HEK293 (cell line): ENCODE results near the gene RBM19.

Source experiments
- BCL11B ChIP-seq: fragments of 450-650 bp; formaldehyde crosslinking; IDR thresholded peaks from 2 replicates; pipeline ENCODE4 v1.5.1; 2016; ENCODE audit warnings: low read depth, missing biosample characterization, missing genetic modification characterization
- BCL6B ChIP-seq: fragments of 450-650 bp; formaldehyde crosslinking; IDR thresholded peaks from 2 replicates; pipeline ENCODE4 v1.5.1; 2017; ENCODE audit warnings: missing biosample characterization, missing genetic modification characterization
- ELK4 ChIP-seq: IDR thresholded peaks from 2 replicates; pipeline ENCODE4 v1.6.1; 2011; ENCODE audit warnings: mild to moderate bottlenecking, low read depth, low read length, borderline replicate concordance
- GLIS1 ChIP-seq: fragments of 450-650 bp; formaldehyde crosslinking; IDR thresholded peaks from 2 replicates; pipeline ENCODE4 v1.5.1; 2016; ENCODE audit warnings: missing biosample characterization, missing genetic modification characterization
- KLF7 ChIP-seq: fragments of 450-650 bp; formaldehyde crosslinking; IDR thresholded peaks from 2 replicates; pipeline ENCODE4 v1.5.1; 2016; ENCODE audit warnings: missing biosample characterization, missing genetic modification characterization, borderline replicate concordance
- KLF9 ChIP-seq: fragments of 450-650 bp; formaldehyde crosslinking; IDR thresholded peaks from 2 replicates; pipeline ENCODE4 v1.5.1; 2016; ENCODE audit warnings: missing biosample characterization, missing genetic modification characterization, low read depth
- PRDM10 ChIP-seq: fragments of 450-650 bp; formaldehyde crosslinking; IDR thresholded peaks from 2 replicates; pipeline ENCODE4 v1.5.1; 2016; ENCODE audit warnings: missing biosample characterization, missing genetic modification characterization
- ZBTB21 ChIP-seq: fragments of 450-650 bp; formaldehyde crosslinking; IDR thresholded peaks from 2 replicates; pipeline ENCODE4 v1.5.1; 2017; ENCODE audit warnings: missing biosample characterization, missing genetic modification characterization
- ZBTB44 ChIP-seq: fragments of 450-650 bp; IDR thresholded peaks from 2 replicates; pipeline ENCODE4 v1.5.1; 2018; ENCODE audit warnings: missing biosample characterization, mild to moderate bottlenecking, missing genetic modification characterization
- ZBTB6 ChIP-seq: fragments of 450-650 bp; formaldehyde crosslinking; IDR thresholded peaks from 2 replicates; pipeline ENCODE4 v1.5.1; 2017; ENCODE audit warnings: missing biosample characterization, missing genetic modification characterization
- ZFP69B ChIP-seq: fragments of 450-650 bp; formaldehyde crosslinking; IDR thresholded peaks from 2 replicates; pipeline ENCODE4 v1.5.1; 2016; ENCODE audit warnings: missing biosample characterization, missing genetic modification characterization
- ZNF114 ChIP-seq: fragments of 450-650 bp; formaldehyde crosslinking; IDR thresholded peaks from 2 replicates; pipeline ENCODE4 v1.5.0; 2017; ENCODE audit warnings: missing biosample characterization, missing genetic modification characterization
- ZNF132 ChIP-seq: fragments of 450-650 bp; formaldehyde crosslinking; IDR thresholded peaks from 2 replicates; pipeline ENCODE4 v1.5.1; 2017; ENCODE audit warnings: missing biosample characterization, missing genetic modification characterization, borderline replicate concordance
- ZNF146 ChIP-seq: fragments of 450-650 bp; formaldehyde crosslinking; IDR thresholded peaks from 2 replicates; pipeline ENCODE4 v1.5.1; 2016; ENCODE audit warnings: missing biosample characterization, missing genetic modification characterization
- ZNF2 ChIP-seq: fragments of 450-650 bp; formaldehyde crosslinking; IDR thresholded peaks from 2 replicates; pipeline ENCODE4 v1.5.1; 2016; ENCODE audit warnings: missing biosample characterization, missing genetic modification characterization
- ZNF24 ChIP-seq: fragments of 450-650 bp; formaldehyde crosslinking; IDR thresholded peaks from 2 replicates; pipeline ENCODE4 v1.5.1; 2016; ENCODE audit warnings: missing biosample characterization, missing genetic modification characterization
- ZNF248 ChIP-seq: fragments of 450-650 bp; formaldehyde crosslinking; IDR thresholded peaks from 2 replicates; pipeline ENCODE4 v1.5.1; 2017; ENCODE audit warnings: missing biosample characterization, missing genetic modification characterization
- ZNF26 ChIP-seq: fragments of 450-650 bp; formaldehyde crosslinking; IDR thresholded peaks from 2 replicates; pipeline ENCODE4 v1.5.1; 2016; ENCODE audit warnings: missing biosample characterization, missing genetic modification characterization
- ZNF266 ChIP-seq: fragments of 450-650 bp; formaldehyde crosslinking; IDR thresholded peaks from 2 replicates; pipeline ENCODE4 v1.5.1; 2016; ENCODE audit warnings: missing biosample characterization, missing genetic modification characterization, low read depth
- ZNF302 ChIP-seq: fragments of 450-650 bp; formaldehyde crosslinking; IDR thresholded peaks from 2 replicates; pipeline ENCODE4 v1.5.1; 2016; ENCODE audit warnings: missing biosample characterization, missing genetic modification characterization, low read depth
- ZNF324 ChIP-seq: fragments of 450-650 bp; formaldehyde crosslinking; IDR thresholded peaks from 2 replicates; pipeline ENCODE4 v1.5.1; 2016; ENCODE audit warnings: missing biosample characterization, missing genetic modification characterization
- ZNF362 ChIP-seq: fragments of 450-650 bp; formaldehyde crosslinking; IDR thresholded peaks from 2 replicates; pipeline ENCODE4 v1.5.1; 2016; ENCODE audit warnings: missing biosample characterization, missing genetic modification characterization
- ZNF48 ChIP-seq: fragments of 450-650 bp; formaldehyde crosslinking; IDR thresholded peaks from 2 replicates; pipeline ENCODE4 v1.5.1; 2016; ENCODE audit warnings: missing biosample characterization, missing genetic modification characterization
- ZNF530 ChIP-seq: fragments of 450-650 bp; formaldehyde crosslinking; IDR thresholded peaks from 2 replicates; pipeline ENCODE4 v1.5.1; 2016; ENCODE audit warnings: low read depth, missing biosample characterization, missing genetic modification characterization
- ZNF561 ChIP-seq: fragments of 450-650 bp; IDR thresholded peaks from 2 replicates; pipeline ENCODE4 v1.5.1; 2018; ENCODE audit warnings: missing biosample characterization, missing genetic modification characterization, borderline replicate concordance
- ZNF776 ChIP-seq: fragments of 450-650 bp; formaldehyde crosslinking; IDR thresholded peaks from 2 replicates; pipeline ENCODE4 v1.5.0; 2017; ENCODE audit warnings: missing biosample characterization, missing genetic modification characterization, borderline replicate concordance
- ZSCAN16 ChIP-seq: fragments of 450-650 bp; formaldehyde crosslinking; IDR thresholded peaks from 2 replicates; pipeline ENCODE4 v1.5.1; 2016; ENCODE audit warnings: missing biosample characterization, missing genetic modification characterization
- ZSCAN5A ChIP-seq: fragments of 450-650 bp; formaldehyde crosslinking; IDR thresholded peaks from 2 replicates; pipeline ENCODE4 v1.5.1; 2016; ENCODE audit warnings: missing biosample characterization, missing genetic modification characterization

The RBM19 gene

GRCh38 chr12:113880326-113880725, 85.8 kb downstream of the RBM19 start (continued):
- TF ChIP-seq ZBTB44 (tag by site-specific recombination) (no peak), ZNF114 (tag by site-specific recombination) (no peak), ZNF362 (tag by site-specific recombination) (no peak), ZNF530 (tag by site-specific recombination) (no peak), ZNF561 (no peak), ZNF302 (no peak), KLF9 (tag by site-specific recombination) (peak; percentile 34; the same call in 1 of the 2 replicates), PRDM10 (tag by site-specific recombination) (peak; percentile 61; the same call in 1 of the 2 replicates), ZNF324 (tag by site-specific recombination) (no peak), KLF7 (tag by site-specific recombination) (no peak), ZNF26 (tag by site-specific recombination) (no peak), ZNF48 (no peak), ZSCAN16 (no peak), ZFP69B (tag by site-specific recombination) (no peak), ZNF776 (no peak), BCL6B (tag by site-specific recombination) (no peak), ZBTB21 (tag by site-specific recombination) (peak; percentile 82), ZBTB6 (tag by site-specific recombination) (no peak), ZSCAN5A (tag by site-specific recombination) (no peak), BCL11B (tag by site-specific recombination) (no peak), ZNF2 (0 out of 2 replicates have a peak, but pooled peaks have one; percentile 42), ZNF132 (tag by site-specific recombination) (no peak), ZNF266 (tag by site-specific recombination) (no peak), ZNF146 (tag by site-specific recombination) (no peak), GLIS1 (peak; percentile 45), ZNF24 (tag by site-specific recombination) (0 out of 2 replicates have a peak, but pooled peaks have one; percentile 48), ELK4 (no peak), ZNF248 (no peak)
